GM12891 (cell line): ENCODE measurements around the gene TTC39B.
"Not testable (repeated sequence)": the region's sequence is repeated elsewhere in the genome, so short reads cannot be mapped to it uniquely, and the experiment has no call there.

Experiments used
- DNase-seq: peaks from one replicate; pipeline ENCODE4 v3.0.0; 2011; ENCODE audit warnings: low spot score; ENCODE audit not compliant: insufficient read length
- FAIRE-seq: peaks from 2 replicates; lab custom pipeline; 2011; peaks lifted over from hg19 to GRCh38; lab: Jason Lieb, UNC
- PAX5 ChIP-seq: IDR thresholded peaks from 2 replicates; pipeline ENCODE4 v1.6.1; 2011; ENCODE audit warnings: low read length, moderate library complexity, mild to moderate bottlenecking; ENCODE audit not compliant: insufficient read depth, severe bottlenecking
- POLR2A ChIP-seq: IDR thresholded peaks from 2 replicates; pipeline ENCODE4 v1.6.1; 2011; ENCODE audit warnings: low read depth, low read length, control low read depth
- POLR2AphosphoS5 ChIP-seq: IDR thresholded peaks from 2 replicates; pipeline ENCODE4 v1.6.1; 2011; ENCODE audit warnings: low read depth, low read length, control low read depth
- POU2F2 ChIP-seq: IDR thresholded peaks from 2 replicates; pipeline ENCODE4 v1.6.1; 2011; ENCODE audit warnings: low read depth, mild to moderate bottlenecking, control low read depth, low read length, moderate library complexity
- SPI1 ChIP-seq: IDR thresholded peaks from 2 replicates; pipeline ENCODE4 v1.6.1; 2011; ENCODE audit warnings: low read depth, low read length, control low read depth
- TAF1 ChIP-seq: IDR thresholded peaks from 2 replicates; pipeline ENCODE4 v1.6.1; 2011; ENCODE audit warnings: low read depth, low read length, control low read depth

Gene TTC39B

DNA sequence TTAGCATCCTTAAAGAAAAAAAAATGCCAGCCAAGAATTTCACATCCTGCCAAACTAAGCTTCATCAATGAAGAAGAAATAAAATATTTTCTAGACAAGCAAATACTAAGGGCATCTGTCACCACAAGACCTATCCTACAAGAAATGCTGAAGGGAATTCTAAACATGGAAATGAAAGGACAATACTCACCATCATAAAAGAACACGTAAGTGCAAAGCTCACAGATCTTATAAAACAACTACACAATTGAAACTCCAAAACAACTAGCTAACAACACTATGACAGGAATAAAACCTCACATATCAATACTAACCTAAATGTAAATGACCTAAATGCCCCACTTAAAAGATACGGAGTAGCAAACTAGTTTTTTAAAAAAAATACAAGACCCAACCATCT is 71.4 kb downstream of the TTC39B start:
- TF ChIP-seq SPI1 (no peak), POU2F2 (no peak), PAX5 (no peak), TAF1 (no peak), POLR2A (no peak), POLR2AphosphoS5 (no peak)
- FAIRE-seq (no peak), DNase-seq (no peak)

DNA sequence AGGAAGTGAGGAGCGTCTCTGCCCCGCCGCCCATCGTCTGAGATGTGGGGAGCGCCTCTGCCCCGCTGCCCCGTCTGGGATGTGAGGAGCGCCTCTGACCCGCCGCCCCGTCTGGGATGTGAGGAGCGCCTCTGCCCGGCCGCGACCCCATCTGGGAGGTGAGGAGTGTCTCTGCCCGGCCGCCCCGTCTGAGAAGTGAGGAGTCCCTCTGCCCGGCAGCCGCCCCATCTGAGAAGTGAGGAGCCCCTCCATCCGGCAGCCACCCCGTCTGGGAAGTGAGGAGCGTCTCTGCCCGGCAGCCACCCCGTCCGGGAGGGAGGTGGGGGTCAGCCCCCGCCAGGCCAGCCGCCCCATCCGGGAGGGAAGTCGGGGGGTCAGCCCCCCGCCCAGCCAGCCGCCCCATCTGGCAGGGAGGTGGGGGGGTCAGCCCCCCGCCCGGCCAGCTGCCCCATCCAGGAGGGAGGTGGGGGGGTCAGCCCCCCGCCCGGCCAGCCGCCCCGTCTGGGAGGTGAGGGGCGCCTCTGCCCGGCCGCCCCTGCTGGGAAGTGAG is 73.0 kb downstream of the TTC39B start:
- FAIRE-seq, DNase-seq: not testable (repeated sequence)

DNA sequence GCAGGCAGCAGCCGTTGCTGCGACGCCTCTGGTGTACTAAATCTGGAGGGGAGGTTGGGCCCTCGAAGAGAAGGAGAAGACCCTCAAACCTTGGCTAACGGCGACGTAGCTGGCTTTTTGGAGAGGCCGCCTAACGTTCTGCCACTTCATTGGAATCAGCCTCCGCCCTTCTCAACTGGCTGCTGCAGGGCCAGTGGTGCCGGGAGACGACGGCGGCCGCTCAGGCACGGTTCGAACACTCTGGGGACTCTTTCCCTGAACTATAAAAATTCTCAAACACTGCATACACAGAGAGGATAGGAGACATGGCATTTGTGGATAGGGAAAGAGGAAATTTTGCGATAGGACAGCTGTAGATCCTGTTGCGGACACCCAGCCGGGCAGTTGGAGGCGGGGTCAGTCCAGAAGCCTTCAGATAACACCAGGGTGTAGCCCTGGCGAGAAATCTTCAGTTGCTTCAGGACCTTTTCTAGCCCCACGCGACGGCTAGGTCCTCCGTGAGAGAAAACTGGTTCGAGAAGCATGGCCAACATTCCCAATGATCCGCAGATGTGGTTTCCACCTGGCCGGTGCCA is 74.2 kb downstream of the TTC39B start:
- FAIRE-seq, DNase-seq: not testable (repeated sequence)

DNA sequence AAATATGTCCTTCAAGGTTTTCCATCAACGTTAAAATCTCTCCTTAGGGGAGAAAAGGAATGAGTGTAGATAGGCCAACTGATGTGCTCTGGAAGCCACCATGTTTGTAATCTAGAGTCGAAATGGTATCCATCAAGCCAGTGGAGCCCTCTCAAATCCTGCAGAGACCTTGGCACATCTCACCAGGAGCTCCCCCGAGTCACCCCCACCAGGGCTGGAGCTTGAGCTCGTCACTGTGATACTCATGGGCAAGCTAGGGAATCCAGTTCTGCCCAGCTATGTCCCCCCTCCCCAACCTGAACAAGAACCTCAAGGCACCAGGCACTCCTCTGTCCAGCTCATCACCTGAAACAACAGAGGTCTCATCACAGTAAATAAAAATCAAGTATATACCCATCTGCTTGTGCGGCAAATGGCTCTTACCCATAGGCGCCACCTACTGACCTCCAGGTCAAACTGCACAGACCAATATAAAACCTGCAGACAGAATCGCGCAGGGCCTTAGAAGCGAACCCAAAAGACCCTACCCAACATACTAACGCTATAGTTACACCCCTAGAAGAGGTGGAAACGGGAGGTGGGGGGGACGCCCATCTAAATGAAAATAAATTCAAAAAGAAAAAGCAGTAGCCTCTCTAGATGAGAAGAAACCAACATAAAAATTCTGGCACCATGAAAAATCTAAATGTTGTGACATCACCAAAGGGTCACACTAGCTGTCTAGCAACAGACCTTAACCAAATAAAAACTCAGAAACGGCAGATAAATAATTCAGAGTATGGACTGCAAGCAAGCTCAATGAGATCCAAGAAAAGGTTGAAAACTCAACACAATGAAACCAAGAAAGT is 75.0 kb downstream of the TTC39B start:
- peak; percentile 13 for FAIRE-seq

DNA sequence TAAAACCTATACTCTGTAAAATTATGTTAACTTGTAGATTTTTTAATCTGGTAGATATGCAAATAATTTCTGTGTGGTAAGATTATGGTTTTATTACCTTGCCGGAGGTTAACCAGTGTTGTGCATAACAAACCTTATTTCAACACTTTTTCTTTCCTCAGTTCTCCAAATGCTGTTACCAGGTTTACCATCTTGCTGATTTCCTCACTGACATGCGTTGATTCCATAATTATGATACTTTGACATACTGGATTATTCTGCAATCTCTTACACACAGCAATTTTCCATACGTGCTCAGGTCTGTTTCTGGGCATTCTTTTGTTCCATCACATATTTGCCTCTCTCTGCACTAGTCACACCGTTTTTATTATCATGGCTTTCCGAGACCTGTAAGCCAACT is 77.6 kb downstream of the TTC39B start:
- no peak for DNase-seq
- no peak for FAIRE-seq
- TF ChIP-seq TAF1: no peak
- no peak for TF ChIP-seq POLR2A
- no peak for TF ChIP-seq POU2F2
- TF ChIP-seq POLR2AphosphoS5: no peak
- TF ChIP-seq SPI1: no peak
- no peak for TF ChIP-seq PAX5

More for the DNA sequence above, 75.0 kb downstream of the TTC39B start:
- peak; percentile 24 for DNase-seq
- TF ChIP-seq PAX5: no peak
- TF ChIP-seq SPI1: no peak
- no peak for TF ChIP-seq POLR2A
- TF ChIP-seq POU2F2: no peak
- no peak for TF ChIP-seq POLR2AphosphoS5
- no peak for TF ChIP-seq TAF1

DNA sequence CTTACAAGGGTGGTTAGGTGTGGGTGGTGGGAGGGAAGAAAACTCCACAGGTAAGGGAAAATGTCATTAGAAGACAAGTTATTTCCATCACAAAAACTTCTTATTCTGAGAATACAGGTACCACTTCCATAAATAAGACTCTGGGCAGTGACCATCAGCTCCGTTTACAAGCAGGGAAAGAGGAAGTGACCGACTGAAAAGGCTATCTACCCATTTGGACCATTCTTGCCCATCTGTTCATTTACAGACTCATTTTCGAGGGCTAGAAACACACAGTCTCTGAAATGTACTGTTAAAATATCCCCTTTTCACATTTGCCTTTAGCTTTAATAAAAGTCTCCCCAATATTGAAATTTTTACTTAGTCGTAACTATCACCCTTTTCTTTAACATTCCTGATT is 79.5 kb downstream of the TTC39B start:
- FAIRE-seq: no peak
- TF ChIP-seq POLR2AphosphoS5 (no peak), TAF1 (no peak), SPI1 (peak; percentile 66), PAX5 (no peak), POU2F2 (no peak)
- DNase-seq: no peak

DNA sequence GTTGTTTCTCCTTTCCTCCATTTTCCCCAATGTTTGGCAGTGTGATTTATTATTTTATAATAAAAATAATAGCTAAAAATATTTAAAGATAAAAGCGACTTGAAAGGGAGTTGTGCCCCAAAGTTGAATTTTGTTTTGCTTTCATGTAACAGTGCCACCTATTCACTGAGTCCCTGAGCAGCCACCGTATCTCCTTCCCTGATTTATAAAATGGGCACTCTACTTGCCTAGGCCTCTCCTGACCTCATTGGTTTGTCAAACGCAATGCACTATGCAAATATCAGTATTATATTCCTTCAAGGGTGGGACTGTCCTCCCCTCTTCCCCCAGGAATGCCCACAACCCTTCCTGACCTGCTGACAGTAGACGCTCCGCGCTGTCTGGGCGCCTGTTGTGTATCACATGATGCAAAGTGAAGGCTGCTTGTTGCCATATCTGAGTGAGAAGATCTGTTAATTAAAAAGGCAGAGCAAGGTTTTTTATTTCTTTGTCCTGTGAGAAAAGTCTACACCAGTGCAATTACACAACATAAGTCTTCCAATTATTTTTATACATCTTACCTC is 81.4 kb downstream of the TTC39B start:
- no peak for FAIRE-seq
- TF ChIP-seq TAF1: no peak
- no peak for TF ChIP-seq POLR2AphosphoS5
- TF ChIP-seq PAX5: no peak
- TF ChIP-seq POLR2A: no peak
- TF ChIP-seq POU2F2: no peak
- no peak for TF ChIP-seq SPI1
- DNase-seq: no peak

DNA sequence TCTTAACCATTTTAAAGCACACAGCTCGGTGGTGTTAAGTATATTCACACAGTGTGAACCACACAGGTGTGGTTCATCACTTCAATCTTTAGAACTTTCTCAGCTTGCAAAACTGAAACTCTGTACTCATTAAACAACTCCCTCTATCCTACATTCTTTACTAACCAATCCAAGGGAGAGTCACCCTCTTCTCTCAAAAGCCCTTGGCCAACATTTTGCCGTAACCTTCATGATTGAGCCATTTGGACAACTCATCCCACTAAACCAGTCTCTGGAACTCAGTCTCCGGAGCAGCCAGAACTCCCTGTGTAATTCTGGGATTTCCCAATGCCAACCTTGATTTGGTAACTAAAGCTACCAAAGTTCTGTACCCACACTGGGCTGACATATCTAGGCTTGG is 84.7 kb downstream of the TTC39B start:
- no peak for FAIRE-seq
- no peak for TF ChIP-seq TAF1
- no peak for TF ChIP-seq POLR2A
- no peak for TF ChIP-seq POLR2AphosphoS5
- TF ChIP-seq PAX5: no peak
- TF ChIP-seq POU2F2: no peak
- TF ChIP-seq SPI1: no peak
- no peak for DNase-seq

DNA sequence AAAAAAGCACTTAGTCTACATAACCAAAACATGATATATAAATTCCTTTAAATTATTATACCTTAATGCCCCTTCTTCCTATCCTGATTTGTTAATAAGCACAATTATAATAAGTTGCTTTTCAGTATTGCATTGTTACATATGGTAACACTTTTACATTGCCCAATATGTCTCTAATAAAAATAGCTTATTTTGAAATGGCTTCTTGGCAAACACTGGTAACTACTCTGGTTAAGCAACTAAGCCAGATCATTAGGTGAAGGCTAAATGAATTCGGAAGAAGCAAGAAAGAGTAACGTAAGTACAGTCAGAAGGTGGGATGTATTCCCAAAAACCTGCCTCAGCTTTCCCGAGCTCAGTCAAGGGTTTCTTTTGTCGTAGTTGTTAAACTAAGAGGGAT is 85.3 kb downstream of the TTC39B start:
- DNase-seq: no peak
- TF ChIP-seq PAX5 (no peak), POU2F2 (no peak), TAF1 (no peak), SPI1 (no peak), POLR2AphosphoS5 (no peak), POLR2A (no peak)
- no peak for FAIRE-seq
